A549 (cell line): ENCODE results near the gene PIGN. TPM values are rescaled to one million over a fixed set of nuclear protein-coding genes. Genes with fewer than 3 reads are reported as not detected.

Source experiments
- ATAC-seq, 2 experiments: fragments of 200-7000 bp in 1 of 2; fragments of >200 bp in 1 of 2; cut with Nextera tagmentation in 1 of 2; cut with Tn5 transposase in 1 of 2; 3 replicates each; pipeline versions ENCODE4 v1.8.0 to v1.9.1; 2018 to 2020; ENCODE audit warnings: mild to moderate bottlenecking in 1 of 2, moderate library complexity in 1 of 2
- CTCF ChIA-PET: fragments of 300-600 bp; sonication (Branson Sonifier 250); formaldehyde crosslinking; extraction: SDS; loops from one replicate; lab custom pipeline; 2021; ENCODE audit warnings: antibody characterized with exemption, inconsistent platforms; lab: Yijun Ruan, JAX
- POLR2A ChIA-PET: fragments of 350-600 bp; formaldehyde crosslinking; extraction: SDS; loops from one replicate; lab custom pipeline; 2021; ENCODE audit warnings: antibody characterized with exemption, inconsistent platforms; lab: Yijun Ruan, JAX
- DNase-seq, 2 experiments: peaks; one replicate each; pipeline versions ENCODE4 v3.0.0 to v3.0.0-alpha.2; 2011 to 2016; ENCODE audit warnings: low read depth in 1 of 2, low spot score in 1 of 2
- FAIRE-seq: peaks from 2 replicates; lab custom pipeline; 2011; peaks lifted over from hg19 to GRCh38; lab: Jason Lieb, UNC
- H3K27ac ChIP-seq, 2 experiments: fragments of >200 bp; sonication (Bioruptor Twin); formaldehyde crosslinking; 3 replicates each; pipeline ENCODE4 v1.5.1; 2016 to 2017
- H3K4me1 ChIP-seq: fragments of >200 bp; sonication (Bioruptor Twin); formaldehyde crosslinking; 3 replicates; pipeline ENCODE4 v1.6.1; 2016
- H3K4me2 ChIP-seq: fragments of >200 bp; sonication (Bioruptor Twin); formaldehyde crosslinking; 3 replicates; pipeline ENCODE4 v1.6.1; 2016
- H3K4me3 ChIP-seq: fragments of >200 bp; sonication (Bioruptor Twin); formaldehyde crosslinking; 3 replicates; pipeline ENCODE4 v1.5.1; 2016
- H3K9me3 ChIP-seq: fragments of >200 bp; sonication (Bioruptor Twin); formaldehyde crosslinking; 3 replicates; pipeline ENCODE4 v1.6.1; 2016
- CHD2 ChIP-seq: fragments of 150-350 bp; IDR thresholded peaks from 2 replicates; pipeline ENCODE4 v1.6.1; 2014; ENCODE audit warnings: low read length; ENCODE audit not compliant: partially characterized antibody
- ESRRA ChIP-seq: fragments of 150-350 bp; IDR thresholded peaks from 2 replicates; pipeline ENCODE4 v1.6.1; 2014; ENCODE audit warnings: mild to moderate bottlenecking, low read length, borderline replicate concordance
- FOSL2 ChIP-seq, 2 experiments: fragments of 450-650 bp in 1 of 2; fragments of >200 bp in 1 of 2; sonication (Bioruptor Twin) in 1 of 2; formaldehyde crosslinking; IDR thresholded peaks; 2 replicates each; pipeline versions ENCODE4 v1.5.0 to v1.6.1; 2016 to 2020; ENCODE audit warnings: mild to moderate bottlenecking in 1 of 2, moderate library complexity in 1 of 2
- HDAC2 ChIP-seq: fragments of 200-600 bp; sonication (generic); IDR thresholded peaks from 2 replicates; pipeline ENCODE4 v1.6.1; 2016
- KDM1A ChIP-seq: fragments of 200-600 bp; sonication (generic); IDR thresholded peaks from 2 replicates; pipeline ENCODE4 v1.6.1; 2016; ENCODE audit warnings: low read depth, mild to moderate bottlenecking
- NPAS2 ChIP-seq: fragments of 250-450 bp; sonication (Bioruptor Pico); IDR thresholded peaks from 2 replicates; pipeline ENCODE4 v1.8.0; 2022; ENCODE audit warnings: mild to moderate bottlenecking, moderate library complexity, borderline replicate concordance
- PHF8 ChIP-seq: fragments of 200-600 bp; sonication (generic); IDR thresholded peaks from 2 replicates; pipeline ENCODE4 v1.6.1; 2016; ENCODE audit warnings: low read depth, mild to moderate bottlenecking, antibody characterized with exemption, moderate library complexity, borderline replicate concordance
- POLR2A ChIP-seq: IDR thresholded peaks from 2 replicates; pipeline ENCODE4 v1.6.1; 2012; ENCODE audit warnings: mild to moderate bottlenecking, low read length
- RAD21 ChIP-seq, 2 experiments: fragments of >200 bp in 1 of 2; sonication (Bioruptor Twin) in 1 of 2; formaldehyde crosslinking in 1 of 2; IDR thresholded peaks in 1 of 2; conservative IDR thresholded peaks in 1 of 2; 2 replicates in 1 of 2; 3 replicates in 1 of 2; pipeline ENCODE4 v1.6.1; 2012 to 2018; ENCODE audit warnings: inconsistent platforms in 1 of 2
- RARB ChIP-seq: fragments of 250-450 bp; sonication (Bioruptor Pico); IDR thresholded peaks from 2 replicates; pipeline ENCODE4 v1.8.0; 2021; ENCODE audit warnings: mild to moderate bottlenecking, moderate library complexity
- SMC3 ChIP-seq: fragments of >200 bp; sonication (Bioruptor Twin); formaldehyde crosslinking; IDR thresholded peaks from 3 replicates; pipeline ENCODE4 v1.6.1; 2018; ENCODE audit warnings: inconsistent platforms
- WGBS: methylation state at CpG from one replicate; pipeline ENCODE4 v1.1.6; 2017; ENCODE audit errors: missing lambda C conversion rate; 5-methylcytosine and 5-hydroxymethylcytosine counted together
- polyA plus RNA-seq, 4 experiments: library from polyadenylated mRNA; depleted of rRNA in 3 of 4; stranded (reverse); fragments of >200 nt; fragmentation: RNase III in 1 of 4; extraction: RNeasy Plus Mini Kit Qiagen cat#74134 plus additional on column Dnase treatment in 1 of 4; gene quantifications; 2 replicates in 3 of 4; 3 replicates in 1 of 4; pipeline ENCODE4 v1.2.3, GENCODE V29; 2011 to 2017
- TF ChIP-seq, protein P1 (sequence below): IDR thresholded peaks from 2 replicates; pipeline ENCODE4 v1.6.1; 2012
- TF ChIP-seq, protein P2 (sequence below): fragments of >200 bp; sonication (Bioruptor Twin); formaldehyde crosslinking; IDR thresholded peaks from 2 replicates; pipeline ENCODE4 v1.6.1; 2016
- TF ChIP-seq, protein P3 (sequence below): fragments of >200 bp; sonication (Bioruptor Twin); formaldehyde crosslinking; IDR thresholded peaks from 3 replicates; pipeline ENCODE4 v1.5.1; 2016
- TF ChIP-seq, protein P4 (sequence below): fragments of 450-650 bp; IDR thresholded peaks from 2 replicates; pipeline ENCODE4 v1.6.1; 2014; ENCODE audit warnings: antibody characterized with exemption
- TF ChIP-seq, protein P5 (sequence below): fragments of 250-450 bp; sonication (Bioruptor Pico); IDR thresholded peaks from 2 replicates; pipeline ENCODE4 v1.5.0; 2021; ENCODE audit warnings: mild to moderate bottlenecking, moderate library complexity, borderline replicate concordance
- TF ChIP-seq, protein P6 (sequence below): fragments of 200-600 bp; sonication (generic); IDR thresholded peaks from 2 replicates; pipeline ENCODE4 v1.6.1; 2016; ENCODE audit warnings: antibody characterized with exemption, mild to moderate bottlenecking, moderate library complexity

PIGN gene
- polyA plus RNA-seq, 2 of the 4 experiments (the other 2 are of a cell fraction): 12.9 to 37.0 TPM

DNA sequence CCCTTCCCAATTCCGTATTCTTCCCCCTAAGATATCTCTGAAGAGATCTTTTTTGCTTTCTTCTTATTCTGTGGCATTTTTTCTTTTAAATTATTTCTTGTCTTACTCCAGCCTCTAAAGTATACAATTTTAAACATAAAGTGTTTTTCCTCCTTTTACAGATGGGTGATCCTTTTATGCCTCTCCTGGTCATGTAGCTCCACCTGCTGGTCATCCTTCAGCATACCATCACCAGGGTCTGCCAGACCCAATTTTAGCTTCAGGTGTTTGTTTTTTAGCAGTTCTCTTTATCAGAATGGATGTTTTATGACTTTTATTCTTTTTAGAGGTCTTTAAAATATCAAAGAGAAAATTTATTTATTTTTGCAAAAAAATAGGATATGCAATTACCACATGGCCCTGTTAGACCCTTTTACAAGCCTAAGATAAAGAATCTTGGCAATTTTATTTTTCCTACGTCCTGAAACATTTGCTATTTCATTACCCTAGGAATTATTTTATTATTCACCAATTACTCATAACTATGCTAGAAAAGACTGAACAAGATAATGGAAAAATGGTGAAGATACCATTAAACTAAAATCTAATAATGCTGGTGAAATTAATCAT, 55.5 kb downstream of the PIGN start:
- H3K4me2 ChIP-seq: no peak overlapping the region
- 94% methylated on average over 2 of the region's 2 CpGs for WGBS
- TF ChIP-seq, protein P1, sequence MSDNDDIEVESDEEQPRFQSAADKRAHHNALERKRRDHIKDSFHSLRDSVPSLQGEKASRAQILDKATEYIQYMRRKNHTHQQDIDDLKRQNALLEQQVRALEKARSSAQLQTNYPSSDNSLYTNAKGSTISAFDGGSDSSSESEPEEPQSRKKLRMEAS: no peak
- TF ChIP-seq, protein P2, sequence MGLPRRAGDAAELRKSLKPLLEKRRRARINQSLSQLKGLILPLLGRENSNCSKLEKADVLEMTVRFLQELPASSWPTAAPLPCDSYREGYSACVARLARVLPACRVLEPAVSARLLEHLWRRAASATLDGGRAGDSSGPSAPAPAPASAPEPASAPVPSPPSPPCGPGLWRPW: no peak
- no peak for TF ChIP-seq NPAS2 (CRISPR knock-in tag)
- TF ChIP-seq ESRRA: no peak
- peak; percentile 55 for TF ChIP-seq SMC3
- TF ChIP-seq, protein P3, sequence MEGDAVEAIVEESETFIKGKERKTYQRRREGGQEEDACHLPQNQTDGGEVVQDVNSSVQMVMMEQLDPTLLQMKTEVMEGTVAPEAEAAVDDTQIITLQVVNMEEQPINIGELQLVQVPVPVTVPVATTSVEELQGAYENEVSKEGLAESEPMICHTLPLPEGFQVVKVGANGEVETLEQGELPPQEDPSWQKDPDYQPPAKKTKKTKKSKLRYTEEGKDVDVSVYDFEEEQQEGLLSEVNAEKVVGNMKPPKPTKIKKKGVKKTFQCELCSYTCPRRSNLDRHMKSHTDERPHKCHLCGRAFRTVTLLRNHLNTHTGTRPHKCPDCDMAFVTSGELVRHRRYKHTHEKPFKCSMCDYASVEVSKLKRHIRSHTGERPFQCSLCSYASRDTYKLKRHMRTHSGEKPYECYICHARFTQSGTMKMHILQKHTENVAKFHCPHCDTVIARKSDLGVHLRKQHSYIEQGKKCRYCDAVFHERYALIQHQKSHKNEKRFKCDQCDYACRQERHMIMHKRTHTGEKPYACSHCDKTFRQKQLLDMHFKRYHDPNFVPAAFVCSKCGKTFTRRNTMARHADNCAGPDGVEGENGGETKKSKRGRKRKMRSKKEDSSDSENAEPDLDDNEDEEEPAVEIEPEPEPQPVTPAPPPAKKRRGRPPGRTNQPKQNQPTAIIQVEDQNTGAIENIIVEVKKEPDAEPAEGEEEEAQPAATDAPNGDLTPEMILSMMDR: peak; percentile 82
- peak; percentile 78 to 81 for TF ChIP-seq RAD21 (conservative IDR thresholded peaks at IDR 0.05 in 1 of 2, IDR thresholded peaks at IDR 0.05 in 1 of 2)
- TF ChIP-seq, protein P4, sequence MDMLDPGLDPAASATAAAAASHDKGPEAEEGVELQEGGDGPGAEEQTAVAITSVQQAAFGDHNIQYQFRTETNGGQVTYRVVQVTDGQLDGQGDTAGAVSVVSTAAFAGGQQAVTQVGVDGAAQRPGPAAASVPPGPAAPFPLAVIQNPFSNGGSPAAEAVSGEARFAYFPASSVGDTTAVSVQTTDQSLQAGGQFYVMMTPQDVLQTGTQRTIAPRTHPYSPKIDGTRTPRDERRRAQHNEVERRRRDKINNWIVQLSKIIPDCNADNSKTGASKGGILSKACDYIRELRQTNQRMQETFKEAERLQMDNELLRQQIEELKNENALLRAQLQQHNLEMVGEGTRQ: no peak
- TF ChIP-seq KDM1A: no peak
- FAIRE-seq (no peak), ATAC-seq (peak in 1 of 2 experiments; percentile 69; a peak in 3 of 6 replicates), DNase-seq (peak; percentile 20 to 50)
- POLR2A ChIA-PET: no interaction called here
- CTCF ChIA-PET: interaction anchor here (0.5 to 1.9 kb wide), 20 partner anchors 10 to 1347 kb away, joined by 3 to 8 read pairs (median 4); no protein-coding TSS in a partner anchor
- H3K9me3 ChIP-seq: no peaks in the 10 kb centered on the region
- H3K4me3 ChIP-seq: no peak overlapping the region
- H3K4me1 ChIP-seq: no peaks in the 10 kb centered on the region
- H3K27ac ChIP-seq: no peak overlapping the region

DNA sequence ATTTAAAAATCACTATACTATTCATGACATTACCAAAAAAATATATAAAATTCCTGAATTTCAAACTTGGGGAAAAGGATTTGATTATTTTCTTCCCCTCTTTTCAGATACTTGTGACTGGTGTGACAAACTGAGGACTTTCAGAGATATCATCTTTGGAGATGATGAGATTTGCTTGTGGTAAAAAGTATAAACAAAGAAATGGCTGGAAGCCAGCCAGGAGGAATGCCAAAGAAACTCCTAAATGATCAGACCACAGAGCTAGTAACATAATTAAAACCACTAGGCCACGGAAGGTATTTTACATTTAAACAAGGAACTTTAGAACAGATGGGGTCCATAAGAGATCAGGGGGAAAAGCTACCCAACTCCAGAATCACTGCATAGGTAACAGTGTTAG, 58.7 kb downstream of the PIGN start:
- CTCF ChIA-PET: interaction anchor here (0.9 kb wide), 1 partner anchor 546 kb away, joined by 6 read pairs; no protein-coding TSS in a partner anchor
- DNase-seq: no peak
- ATAC-seq: no peak

More for the DNA sequence above, 58.7 kb downstream of the PIGN start:
- H3K27ac ChIP-seq: no peak overlapping the region
- no peak overlapping the region for H3K4me2 ChIP-seq
- FAIRE-seq: no peak
- no peaks in the 10 kb centered on the region for H3K9me3 ChIP-seq
- H3K4me1 ChIP-seq: no peaks in the 10 kb centered on the region
- WGBS: 77% methylated on average over 1 of the region's 1 CpG
- no peak overlapping the region for H3K4me3 ChIP-seq
- POLR2A ChIA-PET: no interaction called here
- no peak for TF ChIP-seq POLR2A
- TF ChIP-seq SMC3: no peak
- TF ChIP-seq RARB (CRISPR knock-in tag): no peak
- TF ChIP-seq HDAC2: no peak
- TF ChIP-seq FOSL2 (IDR thresholded peaks at IDR 0.05): no peak
- TF ChIP-seq FOSL2 (CRISPR knock-in tag; IDR thresholded peaks at IDR 0.05): no peak
- no peak for TF ChIP-seq RAD21 (conservative IDR thresholded peaks at IDR 0.05 in 1 of 2, IDR thresholded peaks at IDR 0.05 in 1 of 2)
- TF ChIP-seq, protein P5, sequence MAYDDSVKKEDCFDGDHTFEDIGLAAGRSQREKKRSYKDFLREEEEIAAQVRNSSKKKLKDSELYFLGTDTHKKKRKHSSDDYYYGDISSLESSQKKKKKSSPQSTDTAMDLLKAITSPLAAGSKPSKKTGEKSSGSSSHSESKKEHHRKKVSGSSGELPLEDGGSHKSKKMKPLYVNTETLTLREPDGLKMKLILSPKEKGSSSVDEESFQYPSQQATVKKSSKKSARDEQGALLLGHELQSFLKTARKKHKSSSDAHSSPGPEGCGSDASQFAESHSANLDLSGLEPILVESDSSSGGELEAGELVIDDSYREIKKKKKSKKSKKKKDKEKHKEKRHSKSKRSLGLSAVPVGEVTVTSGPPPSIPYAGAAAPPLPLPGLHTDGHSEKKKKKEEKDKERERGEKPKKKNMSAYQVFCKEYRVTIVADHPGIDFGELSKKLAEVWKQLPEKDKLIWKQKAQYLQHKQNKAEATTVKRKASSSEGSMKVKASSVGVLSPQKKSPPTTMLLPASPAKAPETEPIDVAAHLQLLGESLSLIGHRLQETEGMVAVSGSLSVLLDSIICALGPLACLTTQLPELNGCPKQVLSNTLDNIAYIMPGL: no peak
- TF ChIP-seq PHF8: no peak
- TF ChIP-seq, protein P4: no peak
- TF ChIP-seq CHD2: no peak
- TF ChIP-seq, protein P6, sequence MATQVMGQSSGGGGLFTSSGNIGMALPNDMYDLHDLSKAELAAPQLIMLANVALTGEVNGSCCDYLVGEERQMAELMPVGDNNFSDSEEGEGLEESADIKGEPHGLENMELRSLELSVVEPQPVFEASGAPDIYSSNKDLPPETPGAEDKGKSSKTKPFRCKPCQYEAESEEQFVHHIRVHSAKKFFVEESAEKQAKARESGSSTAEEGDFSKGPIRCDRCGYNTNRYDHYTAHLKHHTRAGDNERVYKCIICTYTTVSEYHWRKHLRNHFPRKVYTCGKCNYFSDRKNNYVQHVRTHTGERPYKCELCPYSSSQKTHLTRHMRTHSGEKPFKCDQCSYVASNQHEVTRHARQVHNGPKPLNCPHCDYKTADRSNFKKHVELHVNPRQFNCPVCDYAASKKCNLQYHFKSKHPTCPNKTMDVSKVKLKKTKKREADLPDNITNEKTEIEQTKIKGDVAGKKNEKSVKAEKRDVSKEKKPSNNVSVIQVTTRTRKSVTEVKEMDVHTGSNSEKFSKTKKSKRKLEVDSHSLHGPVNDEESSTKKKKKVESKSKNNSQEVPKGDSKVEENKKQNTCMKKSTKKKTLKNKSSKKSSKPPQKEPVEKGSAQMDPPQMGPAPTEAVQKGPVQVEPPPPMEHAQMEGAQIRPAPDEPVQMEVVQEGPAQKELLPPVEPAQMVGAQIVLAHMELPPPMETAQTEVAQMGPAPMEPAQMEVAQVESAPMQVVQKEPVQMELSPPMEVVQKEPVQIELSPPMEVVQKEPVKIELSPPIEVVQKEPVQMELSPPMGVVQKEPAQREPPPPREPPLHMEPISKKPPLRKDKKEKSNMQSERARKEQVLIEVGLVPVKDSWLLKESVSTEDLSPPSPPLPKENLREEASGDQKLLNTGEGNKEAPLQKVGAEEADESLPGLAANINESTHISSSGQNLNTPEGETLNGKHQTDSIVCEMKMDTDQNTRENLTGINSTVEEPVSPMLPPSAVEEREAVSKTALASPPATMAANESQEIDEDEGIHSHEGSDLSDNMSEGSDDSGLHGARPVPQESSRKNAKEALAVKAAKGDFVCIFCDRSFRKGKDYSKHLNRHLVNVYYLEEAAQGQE: no peak
